Fibroblast of peridontal ligament (primary cell): ENCODE data around the gene TNRC18.

Source experiments
- DNase-seq: peaks from one replicate; pipeline ENCODE4 v3.0.0-alpha.2; 2010; ENCODE audit errors: extremely low read depth

TNRC18 gene

DNA sequence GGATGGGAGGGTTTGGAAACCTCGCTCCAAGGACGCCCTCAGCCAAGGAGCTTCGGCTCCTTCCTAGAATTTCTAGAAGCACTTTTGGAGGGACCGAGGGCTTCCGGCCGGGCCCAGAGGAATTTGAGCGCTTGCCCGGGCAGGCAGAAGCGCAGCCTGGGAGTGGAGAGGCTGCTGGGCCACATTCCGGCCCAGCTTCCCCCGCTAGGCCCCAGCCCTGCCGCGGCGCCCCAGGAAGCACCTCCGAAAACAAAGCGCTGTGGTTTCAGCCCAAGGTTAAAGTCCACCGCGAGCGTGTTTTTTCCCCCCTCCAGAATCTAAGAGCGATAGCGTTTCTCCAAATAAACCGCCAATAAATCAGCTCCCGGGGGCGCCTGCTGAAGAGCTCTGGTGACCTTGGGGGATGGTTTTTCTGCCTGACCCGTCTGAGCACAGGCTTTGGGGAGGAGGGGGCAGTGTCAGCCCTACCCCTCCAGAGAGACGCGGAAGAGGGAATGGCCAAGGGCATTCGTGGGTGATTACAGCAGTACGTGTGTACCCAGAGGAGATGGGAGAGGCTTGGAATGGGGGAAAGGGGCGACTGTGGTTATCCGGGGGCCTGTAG lies 5.7 kb upstream of the TNRC18 start:
- no peak for DNase-seq

DNA sequence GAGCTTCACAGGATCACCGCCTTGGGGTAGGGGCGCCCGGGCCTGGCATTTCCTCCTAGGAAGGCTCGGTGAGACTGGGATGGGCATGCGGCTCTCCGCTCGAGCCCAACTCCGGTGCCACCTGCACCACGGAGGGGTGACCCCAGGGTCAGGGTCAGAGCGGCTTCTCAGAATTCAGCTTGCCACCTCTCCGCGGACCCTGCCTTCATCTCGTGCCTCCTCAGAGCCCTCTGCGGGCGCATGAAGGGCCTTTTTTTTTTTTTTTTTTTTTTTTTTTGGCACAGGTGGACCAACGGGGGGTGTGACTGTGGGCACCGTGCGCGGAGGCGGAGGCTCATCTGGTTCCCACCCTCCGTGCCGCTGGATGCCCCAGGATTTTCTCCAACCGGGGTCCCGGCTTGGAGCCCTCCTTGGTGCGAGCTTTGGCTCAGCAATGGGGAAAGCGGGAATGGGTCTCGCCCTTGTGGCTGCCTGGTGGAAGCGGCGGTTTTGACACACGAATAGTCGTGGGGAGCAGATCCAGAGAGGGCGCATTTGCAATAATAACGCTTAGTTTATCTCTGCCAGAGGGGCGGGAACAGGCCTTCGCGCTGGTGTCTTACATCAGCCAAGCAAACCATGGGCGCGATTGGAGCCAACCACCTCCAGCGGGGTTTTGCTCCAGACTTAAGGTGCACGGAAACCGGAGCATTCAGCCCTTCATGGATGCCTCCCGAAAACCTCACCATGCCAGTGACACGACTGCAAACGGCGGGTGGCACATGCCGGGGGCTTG lies 5.0 kb upstream of the TNRC18 start:
- peak; percentile 92 for DNase-seq

DNA sequence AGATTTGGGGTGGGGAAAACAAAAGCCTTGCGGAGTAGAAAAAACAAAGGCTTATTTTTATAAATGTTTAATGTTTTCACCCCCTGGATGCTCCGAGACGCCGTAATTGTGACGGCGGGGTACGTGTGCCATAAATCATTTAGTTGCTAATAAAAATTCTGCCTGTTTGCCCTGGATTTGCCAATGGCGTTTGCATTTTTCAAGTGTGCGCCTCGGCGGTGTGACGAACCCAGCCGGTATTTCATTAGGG lies 2.5 kb upstream of the TNRC18 start:
- peak; percentile 49 for DNase-seq

DNA sequence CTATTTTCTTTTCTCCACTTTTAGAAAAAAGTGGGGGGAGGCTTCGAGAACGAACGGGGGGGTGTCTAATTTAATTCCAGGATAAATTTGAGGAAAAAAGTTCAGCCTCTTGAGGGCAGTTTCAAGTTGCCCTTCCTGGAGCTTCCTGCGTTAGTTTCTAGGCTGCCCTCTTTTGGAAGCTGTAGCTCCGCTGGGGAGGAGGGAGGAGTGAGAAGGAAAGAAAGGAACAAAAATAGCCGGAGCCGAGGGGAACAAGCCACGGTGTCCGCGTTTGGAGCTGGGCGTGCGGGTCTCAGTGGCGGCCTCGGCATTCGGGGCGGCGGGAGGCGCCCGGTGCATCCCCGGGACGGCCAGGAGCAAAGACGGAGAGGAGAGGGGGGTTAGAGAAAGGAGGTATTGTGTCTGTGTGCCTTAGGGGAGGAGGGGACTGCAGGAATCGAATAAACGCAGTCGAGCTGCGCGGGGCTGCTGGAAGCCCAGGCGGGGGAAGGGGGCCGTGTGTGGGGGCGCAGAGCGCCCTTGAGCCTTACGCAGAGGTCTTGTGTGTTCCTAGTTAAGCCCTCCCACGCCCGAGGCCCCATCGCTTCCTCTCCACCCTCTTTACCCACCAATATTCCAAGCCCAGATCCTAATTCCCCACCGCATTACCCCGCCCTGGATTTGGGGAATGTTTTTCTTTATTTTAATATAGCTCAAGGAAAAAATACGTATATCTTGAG lies 2.0 kb upstream of the TNRC18 start:
- peak; percentile 91 for DNase-seq

DNA sequence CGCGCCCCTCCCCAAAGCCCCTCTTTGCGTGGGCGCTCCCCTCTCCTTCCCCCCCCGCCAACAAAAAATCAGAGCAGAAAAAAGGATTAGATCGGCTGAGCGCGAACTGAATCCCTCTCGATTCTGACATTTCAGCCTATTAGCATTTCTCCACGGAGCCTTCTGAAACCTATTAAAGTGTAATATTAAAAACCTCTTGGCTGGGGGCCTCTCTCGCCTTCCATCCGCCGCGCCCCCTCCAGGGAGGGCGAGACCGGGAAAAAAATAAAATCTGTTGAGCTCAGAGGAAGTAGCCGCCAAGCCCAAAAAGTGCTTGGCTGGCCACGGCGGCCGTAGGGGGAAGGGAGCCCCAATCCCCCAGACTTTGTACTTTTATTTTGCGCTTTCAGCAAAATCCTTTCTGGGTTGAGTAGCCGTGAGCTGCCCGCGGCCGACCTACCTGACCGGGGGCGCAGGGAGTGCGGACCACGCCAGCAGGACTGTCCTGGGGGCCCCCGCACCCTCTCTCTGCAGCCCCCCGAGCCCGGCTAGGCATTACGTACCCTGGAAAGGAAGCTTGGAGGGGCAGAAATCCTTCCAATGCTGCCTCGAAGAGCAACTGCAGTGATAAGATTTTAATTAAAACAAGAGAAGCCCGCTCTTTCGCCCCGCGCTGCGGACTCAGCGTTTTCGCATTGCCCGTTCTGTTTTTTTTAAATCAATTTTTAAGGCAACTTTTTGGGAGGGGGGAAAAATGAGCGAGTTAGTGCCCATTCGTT lies 1.3 kb upstream of the TNRC18 start:
- DNase-seq, result peak; percentile 53

DNA sequence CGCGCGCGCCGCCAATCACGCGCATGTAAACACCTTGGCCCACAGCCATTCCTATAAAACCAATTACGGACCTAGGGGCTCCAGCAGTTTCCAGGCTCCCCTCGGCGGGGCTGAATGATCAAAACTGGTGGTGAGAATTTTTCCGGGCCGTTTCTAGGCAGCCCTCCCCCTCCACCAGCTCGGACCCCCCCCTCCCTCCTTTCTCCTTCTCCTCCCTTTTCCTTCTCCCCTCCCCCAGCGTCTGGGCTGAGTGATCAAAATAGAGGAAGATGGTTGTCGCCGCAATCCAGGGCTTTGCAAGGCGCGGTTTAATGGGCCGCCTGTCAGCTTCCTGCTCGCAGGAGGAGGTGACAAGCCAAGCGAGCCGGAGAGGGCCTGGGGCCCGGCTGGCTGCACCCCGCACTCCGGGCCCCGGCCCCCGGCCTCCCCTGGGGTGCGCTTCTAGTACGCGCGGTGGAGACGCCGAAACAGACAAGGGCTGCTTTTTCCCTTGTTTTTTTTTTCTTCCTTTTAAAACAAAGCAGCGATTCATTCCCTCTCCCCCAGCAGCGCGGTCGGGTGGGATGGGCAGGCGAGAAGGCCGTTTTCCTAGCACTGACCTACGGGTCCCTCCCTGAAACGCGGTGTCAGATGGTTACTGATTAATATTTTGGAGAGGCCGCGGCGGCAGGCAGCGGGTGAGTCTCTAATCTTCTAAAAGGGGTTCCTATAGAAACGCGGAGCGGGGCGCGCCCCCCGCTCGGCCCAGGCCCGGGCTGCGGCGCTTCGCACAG lies 528 bp upstream of the TNRC18 start:
- peak; percentile 100 for DNase-seq

DNA sequence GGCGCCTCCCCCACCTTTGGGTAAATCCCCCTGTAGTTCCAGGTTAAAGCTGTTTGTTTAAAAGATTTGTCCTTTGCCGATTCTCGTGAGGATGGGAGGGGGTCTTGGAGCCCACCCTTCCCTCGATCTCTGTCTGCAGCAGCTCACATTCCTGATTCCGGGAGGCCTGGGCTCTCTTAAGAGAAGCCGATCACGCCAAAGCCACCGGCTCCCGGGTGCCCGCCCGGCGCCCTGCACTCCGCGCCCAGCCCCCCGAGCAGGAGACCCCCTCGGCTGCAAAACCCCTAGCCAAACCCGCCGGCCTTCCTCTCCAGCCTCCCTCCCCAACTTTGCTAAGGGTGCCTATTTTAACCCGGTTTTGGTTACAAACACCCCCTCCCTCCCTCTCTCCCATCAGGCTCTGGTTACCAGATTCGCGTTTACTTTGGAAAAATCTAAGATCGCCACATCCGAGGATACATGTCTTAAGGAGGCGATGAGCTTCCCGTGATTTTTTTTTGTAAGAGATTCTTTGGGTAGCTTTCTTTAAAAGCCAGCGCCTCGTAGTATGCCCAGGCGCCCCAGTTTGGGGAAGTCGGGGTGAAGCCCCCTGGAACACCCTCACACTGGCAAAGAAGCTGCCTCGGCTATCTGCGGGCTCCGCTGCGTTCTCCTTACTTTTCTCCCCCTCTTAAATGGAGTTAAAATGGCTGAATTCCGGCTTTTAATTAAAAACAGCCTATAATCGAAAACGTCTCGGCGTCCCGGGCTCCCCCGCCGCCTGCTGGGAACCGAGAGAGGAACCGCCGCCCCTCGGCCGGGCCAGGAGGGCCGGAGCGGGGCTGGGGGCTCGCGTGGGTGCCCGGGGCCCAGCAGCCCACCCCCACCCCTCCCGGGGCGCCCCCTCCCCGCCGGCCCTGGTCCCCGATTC lies 983 bp downstream of the TNRC18 start:
- DNase-seq, result peak; percentile 66

DNA sequence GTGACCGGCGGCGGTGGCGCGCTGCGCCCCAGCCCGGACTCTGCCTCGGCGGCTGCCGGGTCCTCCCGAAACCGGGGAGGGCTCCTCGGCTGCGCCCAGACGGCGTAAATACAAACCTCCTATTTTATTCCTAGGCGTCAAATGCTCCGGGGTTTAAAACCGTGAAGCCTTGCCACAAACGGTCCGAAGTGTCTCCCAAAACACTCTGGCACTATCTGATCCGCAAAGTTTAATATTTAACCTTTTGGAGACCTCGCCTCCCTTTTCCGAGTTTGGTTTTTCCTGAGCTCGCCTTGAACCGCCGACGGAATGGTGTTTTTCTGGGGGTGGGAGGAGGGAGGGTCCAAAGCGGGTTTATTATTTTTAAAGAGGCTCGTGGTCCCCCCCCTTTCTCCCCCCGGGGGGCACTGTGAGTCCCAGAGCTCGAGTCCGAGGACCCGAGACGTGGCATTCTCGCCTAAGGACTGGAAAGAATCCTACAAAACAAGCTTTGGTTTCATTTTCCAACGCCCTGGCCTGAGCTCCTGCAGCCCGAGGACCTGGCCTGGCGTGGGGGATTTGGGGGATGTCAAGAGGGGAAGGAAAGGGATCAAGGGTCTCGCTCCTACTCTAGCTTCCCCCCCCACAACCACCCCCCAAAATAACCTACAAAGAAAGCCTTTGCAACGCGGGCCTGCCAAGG lies 1.8 kb downstream of the TNRC18 start:
- peak; percentile 80 for DNase-seq

DNA sequence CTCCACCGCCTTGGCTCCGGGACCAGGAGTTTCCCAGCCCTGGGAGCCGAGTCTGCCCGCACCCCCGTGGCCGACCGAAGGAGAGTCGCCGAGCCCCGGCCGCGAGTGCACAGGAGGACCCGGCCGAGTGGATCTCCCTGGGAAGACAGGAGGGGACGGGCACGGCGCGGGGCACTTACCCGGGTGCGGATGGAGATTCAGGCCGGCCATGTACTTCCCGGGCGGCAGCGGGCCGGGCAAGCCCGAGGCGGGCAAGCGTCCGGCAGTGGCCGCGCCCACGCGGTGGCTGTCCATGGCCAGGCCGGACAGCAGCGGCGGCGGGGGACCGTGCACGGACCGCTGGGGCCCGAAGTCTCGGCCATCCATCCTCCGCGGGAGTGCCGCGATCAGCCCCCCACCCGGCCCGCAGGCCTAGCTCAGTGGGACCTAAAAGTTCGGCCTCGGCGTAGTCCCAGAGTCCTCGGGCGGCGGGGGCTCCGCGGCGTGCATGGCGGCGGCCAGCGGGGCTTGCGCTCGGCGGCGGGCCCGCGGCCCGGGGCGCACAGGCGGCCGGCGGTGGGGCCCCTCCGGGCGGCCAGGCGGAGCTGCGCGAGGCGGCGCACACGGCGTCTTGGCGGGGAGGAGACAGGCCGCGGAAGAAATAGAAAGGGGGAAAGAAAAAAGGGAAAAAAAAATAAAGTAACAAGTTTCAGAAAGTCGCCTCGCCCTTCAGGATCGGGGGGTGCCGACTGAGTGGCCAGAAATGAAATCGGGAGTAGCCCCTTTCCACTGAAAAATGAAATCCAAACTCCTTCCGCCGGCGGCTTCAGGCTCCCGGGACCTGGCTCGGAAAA lies 2.5 kb downstream of the TNRC18 start:
- DNase-seq, result no peak

DNA sequence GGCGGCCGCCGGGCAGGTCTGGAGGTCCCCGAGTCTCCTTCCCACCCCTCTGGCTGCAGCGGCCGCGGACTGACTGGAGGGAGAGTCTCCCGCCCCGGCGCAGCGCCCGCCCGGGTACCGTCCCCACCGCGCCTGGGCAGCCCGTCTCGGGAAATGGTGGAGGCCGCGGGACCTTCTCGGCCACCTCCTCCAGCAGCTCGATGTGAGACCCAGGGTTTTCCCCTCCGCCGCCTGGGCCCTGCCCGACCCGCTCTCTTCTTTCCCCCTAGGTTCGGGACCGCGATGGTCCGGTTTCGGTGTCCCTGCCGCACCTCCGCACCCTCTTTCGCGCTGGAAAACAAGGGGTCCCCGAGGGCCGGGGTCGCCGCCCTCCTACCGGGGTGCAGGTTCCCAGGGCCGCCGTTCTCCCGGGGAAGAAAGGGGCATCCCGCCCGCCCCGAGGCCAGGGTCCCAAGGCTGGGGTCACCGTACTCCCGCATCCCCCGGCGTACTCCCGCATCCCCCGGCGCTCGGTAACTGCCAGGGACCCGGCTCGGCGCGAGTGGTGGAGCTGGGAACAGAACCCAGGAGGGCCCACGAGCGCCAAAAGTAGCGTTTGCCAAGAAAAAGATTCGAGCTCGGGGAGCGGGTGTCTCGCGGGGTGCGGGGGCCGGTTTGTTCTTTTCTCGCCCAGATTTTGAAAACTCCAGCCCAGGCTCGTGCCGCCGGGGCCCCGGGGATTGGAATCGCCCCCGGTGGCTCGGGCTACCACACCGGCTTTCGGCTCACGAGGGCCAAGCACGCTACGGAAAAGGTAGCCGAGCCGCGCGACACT lies 3.4 kb downstream of the TNRC18 start:
- no peak for DNase-seq

DNA sequence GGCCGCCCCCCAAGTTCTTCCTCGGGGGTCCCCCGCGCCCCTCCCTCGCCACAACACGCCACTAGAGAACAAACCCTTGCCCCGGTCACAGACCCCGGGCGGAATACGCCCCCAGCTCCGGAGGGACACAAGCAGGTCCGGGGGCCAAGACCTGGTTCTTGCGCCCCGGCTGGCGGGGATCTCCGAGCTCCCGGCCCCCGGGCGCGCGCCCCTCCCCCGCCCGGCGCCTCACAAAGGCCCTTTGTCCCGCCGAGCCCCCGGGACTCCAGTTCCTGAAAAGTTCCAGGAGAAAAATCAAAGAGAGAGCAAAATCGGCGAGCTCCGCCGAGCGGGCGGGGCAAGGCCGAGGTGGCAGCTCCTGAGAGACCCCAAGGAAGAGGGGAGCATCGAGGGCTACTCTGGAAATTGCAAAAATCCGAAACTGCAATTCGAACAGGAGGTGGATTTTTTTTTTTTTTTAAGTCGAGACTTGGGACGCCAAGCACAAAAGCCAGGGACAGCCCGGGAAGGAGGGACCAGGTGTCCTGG lies 4.0 kb downstream of the TNRC18 start:
- no peak for DNase-seq

DNA sequence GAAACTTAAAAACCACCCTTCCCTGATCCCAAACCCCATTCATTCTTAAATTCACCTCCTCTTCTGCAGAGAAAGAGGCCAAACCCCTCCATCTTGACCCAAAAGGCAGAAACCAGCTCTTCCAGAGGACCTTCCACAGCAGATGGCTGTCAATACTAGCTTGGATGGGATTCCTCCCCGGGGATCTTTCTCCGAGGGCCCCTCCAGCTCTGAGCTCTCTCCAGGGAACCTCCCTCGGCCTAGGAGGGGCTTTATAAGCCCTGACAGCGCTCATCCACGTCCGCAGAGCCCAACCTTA lies 5.4 kb downstream of the TNRC18 start:
- no peak for DNase-seq

DNA sequence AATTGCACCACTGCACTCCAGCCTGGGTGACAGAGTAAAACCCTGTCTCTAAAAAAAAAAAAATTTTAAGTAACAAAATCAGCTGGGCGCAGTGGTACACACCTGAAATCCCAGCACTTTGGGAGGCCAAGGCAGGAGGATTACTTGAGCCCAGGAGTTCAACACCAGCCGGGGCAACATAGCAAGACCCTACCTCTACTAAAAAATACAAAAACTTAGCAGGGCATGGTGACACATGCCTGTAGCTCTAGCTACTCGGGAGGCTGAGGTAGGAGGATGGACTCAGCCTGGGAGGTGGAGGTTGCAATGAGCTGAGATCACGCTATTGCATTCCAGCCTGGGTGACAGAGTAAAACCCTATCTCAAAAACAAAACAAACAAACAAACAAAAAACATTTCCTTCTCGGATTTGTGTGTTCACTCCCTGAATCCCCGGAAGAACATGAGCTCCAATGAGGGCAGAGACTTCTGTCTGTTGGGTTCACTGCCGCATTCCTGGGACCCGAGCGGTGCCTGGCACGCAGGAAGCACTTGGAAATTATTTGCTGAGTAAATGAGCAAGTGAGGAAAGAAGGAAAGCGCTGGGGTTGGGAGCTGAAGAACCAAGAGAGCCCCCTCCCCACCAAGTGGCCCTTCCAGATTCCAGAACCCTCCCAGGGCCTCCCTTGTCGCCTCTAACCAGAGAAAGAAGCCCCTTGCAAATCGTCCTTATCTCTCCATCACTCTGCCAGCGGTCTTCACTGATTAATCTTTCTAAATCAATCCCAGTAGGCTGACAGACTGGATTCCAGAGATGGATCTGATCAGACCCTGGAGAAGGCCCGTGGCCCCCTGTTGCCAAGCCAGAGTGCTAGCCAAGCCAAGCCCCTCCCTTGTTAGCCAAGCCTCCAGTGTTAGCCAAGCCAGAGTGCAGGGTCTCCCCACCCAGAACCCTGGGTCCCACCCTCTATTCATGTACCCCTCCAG lies 6.2 kb downstream of the TNRC18 start:
- peak; percentile 42 for DNase-seq

DNA sequence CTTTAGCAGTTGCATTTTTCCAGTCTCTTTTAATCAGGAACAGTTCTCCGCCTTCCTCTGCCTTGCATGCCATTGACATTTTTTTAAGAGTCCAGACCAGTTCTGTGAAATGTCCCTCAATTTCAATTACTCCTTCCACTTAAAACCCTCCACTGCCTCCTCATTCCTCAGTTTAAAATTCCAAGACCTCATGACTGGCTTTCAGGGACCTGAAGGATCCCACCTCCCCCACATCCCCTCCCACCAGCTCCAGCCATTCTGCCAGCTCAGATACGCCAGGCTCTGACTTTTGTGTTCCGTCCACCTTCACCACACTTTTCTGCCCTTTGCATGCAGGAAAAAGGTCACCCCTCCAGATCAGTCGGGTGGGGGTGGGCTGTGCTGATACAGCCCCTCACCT lies 8.7 kb downstream of the TNRC18 start:
- DNase-seq, result peak; percentile 45

DNA sequence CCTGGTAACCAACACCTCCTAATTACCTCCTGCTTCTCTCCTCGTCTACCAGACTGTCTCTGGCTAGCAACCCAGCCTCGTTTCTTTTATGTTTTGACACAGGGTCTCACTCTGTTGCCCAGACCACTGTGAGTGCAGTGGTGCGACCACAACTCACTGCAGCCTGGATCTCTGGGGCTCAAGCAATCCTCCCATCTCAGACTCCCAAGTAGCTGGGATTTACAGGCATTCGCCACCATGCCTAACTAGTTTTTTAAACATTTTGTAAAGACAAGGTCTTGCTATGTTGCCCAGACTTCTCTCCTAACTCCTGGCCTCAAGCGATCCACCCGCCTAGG lies 10.2 kb downstream of the TNRC18 start:
- DNase-seq, result no peak

DNA sequence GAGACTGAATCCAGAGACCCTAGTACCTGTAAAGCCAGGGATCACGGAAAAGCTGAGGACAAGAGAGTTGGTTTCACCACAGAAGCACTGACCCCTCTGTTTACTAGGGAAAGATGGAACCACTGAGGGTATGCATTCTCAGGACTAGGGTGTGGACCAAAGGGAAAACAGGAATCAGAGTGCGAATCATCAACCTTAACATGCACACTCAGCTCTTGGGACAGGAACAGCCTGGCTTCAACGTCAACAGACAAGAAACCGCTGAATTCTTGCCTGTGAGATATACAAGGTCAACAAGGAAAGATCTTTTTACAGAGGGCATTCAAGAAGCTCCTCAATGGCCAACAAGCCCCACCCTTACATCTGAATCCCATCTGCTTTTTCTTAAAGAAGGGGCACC lies 14.9 kb downstream of the TNRC18 start:
- peak; percentile 53 for DNase-seq
